Measurements from ENCODE around the gene AFF2.
"Not testable (repeated sequence)": the region's sequence is repeated elsewhere in the genome, so short reads cannot be mapped to it uniquely, and the experiment has no call there.

Gene AFF2

GRCh38 chrX:148871422-148872160 is 371.2 kb downstream of the AFF2 start:
- DNase-seq: peak; percentile 48

- DNase-seq: no peak
Measured at GRCh38 chrX:148872161-148872535, 371.7 kb downstream of the AFF2 start.

- no peak for DNase-seq
Measured at GRCh38 chrX:148872881-148873280, 372.5 kb downstream of the AFF2 start.

GRCh38 chrX:148874636-148875246 is 374.3 kb downstream of the AFF2 start:
- DNase-seq: peak; percentile 10

- DNase-seq: peak; percentile 53
Measured at GRCh38 chrX:148878371-148878770, 378.0 kb downstream of the AFF2 start.

DNA sequence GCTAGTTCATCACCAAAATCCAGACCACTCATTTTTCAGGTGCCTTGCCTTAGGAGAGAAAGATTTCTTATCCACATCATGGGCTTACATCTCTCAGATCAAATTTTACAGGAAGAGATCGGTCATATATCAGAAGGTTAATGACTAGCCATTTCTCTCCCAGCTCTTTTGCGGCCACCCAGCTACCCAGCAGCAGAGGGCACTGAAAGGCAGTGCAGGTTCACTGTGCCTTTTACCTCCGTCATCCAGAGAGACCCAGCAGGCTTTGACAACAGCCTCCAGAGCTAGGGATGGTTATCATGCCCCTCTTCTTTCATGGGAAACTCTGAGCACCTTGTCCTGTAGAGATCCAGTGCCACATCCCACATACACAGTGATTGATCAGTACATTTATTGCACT is 384.8 kb downstream of the AFF2 start:
- DNase-seq: no peak

GRCh38 chrX:148893395-148893794 is 393.0 kb downstream of the AFF2 start:
- DNase-seq: no peak

GRCh38 chrX:148902581-148902980 is 402.2 kb downstream of the AFF2 start:
- DNase-seq: no peak

- DNase-seq: no peak
Measured at GRCh38 chrX:148903176-148903575, 402.8 kb downstream of the AFF2 start.

DNA sequence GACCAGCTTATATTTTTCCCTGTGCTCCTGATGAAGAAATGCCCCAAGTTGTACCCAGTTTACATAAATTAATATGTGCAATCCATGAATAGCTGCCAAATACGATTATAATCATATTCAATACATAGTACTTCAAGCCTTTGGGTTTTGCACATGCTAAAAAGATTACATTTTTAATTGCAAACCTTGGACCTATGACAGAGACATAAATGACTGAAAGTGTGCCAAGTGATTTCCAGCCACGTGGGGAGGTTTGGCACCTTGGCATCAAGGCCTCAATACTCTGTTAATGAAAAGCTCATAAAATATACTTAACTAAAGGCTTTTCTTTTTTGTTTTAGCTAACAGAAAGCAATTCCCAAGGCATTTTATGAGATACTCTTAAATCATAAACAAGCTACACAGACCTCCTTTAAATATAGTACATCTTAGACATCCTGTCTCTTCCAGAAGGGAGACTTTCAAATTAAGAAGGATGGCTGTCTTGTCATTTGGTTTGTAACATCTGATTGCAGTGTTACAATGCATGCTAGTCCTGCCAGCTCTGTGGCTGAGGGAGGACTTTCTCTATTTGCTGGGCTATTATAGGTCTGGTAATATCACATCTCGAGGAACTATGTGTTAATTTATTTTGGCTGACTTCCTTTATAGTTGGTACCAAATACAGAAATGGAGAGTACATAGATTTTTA is 404.1 kb downstream of the AFF2 start:
- no peak for DNase-seq

DNA sequence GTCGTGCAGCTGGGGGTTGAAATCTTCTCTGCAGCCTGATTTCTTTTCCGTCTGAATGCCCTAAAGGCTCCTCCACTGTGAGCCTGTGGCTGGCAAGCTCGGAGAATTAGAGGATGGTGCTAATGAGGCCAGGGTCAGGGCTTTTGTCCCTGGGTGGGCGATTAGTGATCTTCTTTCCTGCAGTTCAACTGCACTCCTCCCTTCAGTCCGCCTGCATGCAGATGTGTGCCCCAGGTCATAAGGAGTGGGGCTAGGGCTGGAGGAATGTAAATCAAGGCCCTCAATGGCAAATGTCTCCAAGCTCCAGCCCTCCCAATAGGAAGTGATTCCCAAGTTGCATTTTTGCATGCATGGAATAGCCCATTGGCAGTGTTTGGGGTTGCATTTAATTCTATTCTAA is 405.0 kb downstream of the AFF2 start:
- no peak for DNase-seq

DNA sequence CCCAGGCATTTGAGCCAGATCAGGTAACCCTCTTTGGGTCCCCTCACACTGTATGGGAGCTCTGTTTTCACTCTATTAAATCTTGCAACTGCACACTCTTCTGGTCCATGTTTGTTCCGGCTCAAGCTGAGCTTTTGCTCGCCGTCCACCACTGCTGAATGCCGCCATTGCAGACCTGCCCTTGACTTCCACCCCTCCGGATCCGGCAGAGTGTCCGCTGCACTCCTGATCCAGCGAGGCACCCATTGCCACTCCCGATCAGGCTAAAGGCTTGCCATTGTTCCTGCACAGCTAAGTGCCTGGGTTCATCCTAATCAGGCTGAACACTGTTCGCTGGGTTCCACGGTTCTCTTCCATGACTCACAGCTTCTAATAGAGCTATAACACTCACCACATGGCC is 406.2 kb downstream of the AFF2 start:
- DNase-seq: not testable (repeated sequence)

- DNase-seq: no peak
Measured at GRCh38 chrX:148909758-148910157, 409.3 kb downstream of the AFF2 start.

- no peak for DNase-seq
Measured at GRCh38 chrX:148913971-148914370, 413.6 kb downstream of the AFF2 start.

- no peak for DNase-seq
Measured at GRCh38 chrX:148914783-148915182, 414.4 kb downstream of the AFF2 start.

DNA sequence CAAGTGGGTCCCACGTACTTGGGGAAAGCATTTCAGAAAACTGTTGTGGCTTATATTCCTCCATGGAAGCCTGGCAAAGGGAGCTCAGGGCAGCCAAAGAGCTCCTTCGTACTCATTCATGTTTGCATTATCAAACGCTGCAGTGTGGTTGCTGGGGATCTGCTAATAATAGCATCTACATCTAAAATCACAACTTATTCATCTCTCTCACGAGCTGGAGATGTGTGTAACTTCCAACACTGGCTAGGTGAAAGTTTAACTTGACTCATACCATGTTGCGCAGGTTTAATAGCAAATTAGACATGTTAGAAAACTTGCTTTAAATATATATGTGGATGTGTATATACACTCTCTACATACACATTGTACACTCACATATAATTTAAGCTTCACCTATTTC is 415.1 kb downstream of the AFF2 start:
- no peak for DNase-seq

- no peak for DNase-seq
Measured at GRCh38 chrX:148917441-148917840, 417.0 kb downstream of the AFF2 start.

DNA sequence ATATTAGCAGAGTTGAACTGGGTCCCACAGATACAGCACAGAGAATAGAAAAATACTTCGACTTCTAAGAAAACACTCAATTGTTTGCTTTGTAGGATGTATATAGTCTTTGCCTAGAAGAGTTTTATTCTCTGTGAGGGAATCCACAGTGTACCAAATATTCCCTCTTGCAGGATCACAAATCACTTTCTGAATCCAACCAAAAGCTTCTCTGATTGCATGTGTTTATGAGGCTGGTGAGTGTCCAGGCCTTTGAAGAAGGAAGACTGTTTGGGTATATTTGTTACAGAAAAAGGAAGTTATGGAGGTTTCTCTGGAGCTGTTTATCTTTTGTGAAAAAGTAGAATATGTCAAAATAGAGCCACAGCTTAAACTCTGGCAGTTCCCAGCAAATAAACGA is 423.2 kb downstream of the AFF2 start:
- no peak for DNase-seq

DNA sequence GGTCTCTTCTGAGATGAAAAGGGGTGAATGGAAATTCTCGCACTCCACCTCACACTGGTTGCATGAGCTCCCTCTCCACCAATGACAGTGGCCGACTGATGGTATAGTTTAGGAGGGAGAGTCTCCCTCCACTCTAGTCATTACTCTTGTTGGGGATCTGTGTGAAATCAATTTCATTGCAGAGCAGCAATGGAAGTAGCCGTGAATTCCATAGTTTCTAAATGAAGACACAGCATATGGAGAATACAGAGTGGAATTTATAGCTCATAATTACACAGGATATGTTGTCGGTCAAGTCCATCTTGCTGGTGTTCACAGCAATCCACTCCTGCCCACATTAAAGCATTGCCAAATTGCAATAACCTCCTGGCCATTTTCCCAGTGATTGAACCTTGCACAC is 426.0 kb downstream of the AFF2 start:
- DNase-seq: no peak

DNA sequence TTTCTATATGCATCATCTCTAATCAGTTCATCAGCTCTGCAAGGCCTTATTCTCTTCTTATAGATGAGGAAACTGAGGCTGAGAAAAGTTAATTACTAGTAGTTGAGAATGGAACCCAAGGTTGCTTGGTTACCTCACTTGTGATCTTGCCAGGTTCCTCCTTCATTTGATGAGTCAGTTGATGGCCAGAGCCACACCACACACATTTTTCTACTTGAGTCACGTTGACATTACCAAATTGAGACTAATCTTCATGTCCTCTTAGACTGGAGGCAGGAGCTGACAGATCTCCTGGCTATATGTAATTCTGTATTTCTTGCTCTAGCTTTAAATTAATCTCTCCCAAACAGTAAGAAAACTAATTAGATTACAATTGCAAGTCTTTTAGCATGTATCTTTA is 428.4 kb downstream of the AFF2 start:
- DNase-seq: no peak

DNA sequence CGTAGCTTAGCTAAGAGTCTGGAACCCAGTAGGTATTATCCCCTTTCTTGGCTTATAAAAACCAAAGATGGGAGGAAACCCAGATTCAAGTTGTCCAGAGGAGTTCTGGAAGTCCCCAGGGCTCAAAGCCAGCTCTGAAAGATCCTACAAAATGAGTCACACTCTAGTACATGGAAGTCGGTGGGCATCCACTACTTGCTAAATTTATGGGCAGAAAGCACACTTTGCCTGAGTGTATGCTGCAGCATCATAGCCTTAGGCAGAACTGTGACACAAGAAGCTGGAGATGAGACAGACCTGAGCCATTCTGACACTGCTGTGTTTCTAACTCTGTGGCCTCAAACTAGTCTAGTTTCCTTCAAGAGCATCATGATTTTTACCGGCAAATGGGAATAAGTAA is 429.3 kb downstream of the AFF2 start:
- DNase-seq: no peak

- no peak for DNase-seq
Measured at GRCh38 chrX:148930206-148930729, 429.9 kb downstream of the AFF2 start.

DNA sequence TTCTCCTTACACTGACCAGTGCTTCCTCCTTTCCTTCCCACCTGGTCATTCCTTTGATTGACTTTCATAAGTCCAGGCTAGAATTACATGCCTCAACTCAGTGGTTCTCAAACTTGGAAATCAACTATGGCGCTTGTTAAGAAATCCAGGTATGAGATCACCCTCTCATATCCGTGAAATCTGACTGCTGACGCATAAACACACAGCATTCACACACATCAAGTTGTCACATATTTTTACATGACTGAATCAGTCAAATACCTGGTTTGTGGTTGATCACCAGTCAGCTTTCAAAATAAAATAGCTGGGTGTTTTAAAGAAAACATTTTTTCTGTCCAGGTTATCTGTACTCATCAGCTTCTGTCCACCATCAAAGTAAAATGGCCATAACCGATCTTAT is 433.5 kb downstream of the AFF2 start:
- no peak for DNase-seq

- no peak for DNase-seq
Measured at GRCh38 chrX:148938348-148938747, 437.9 kb downstream of the AFF2 start.

Measured in EL (cell line).